Thyroid gland (tissue), 4 donors: Measurements from ENCODE around the gene SMG1.

ENCODE experiments used
- POLR2A ChIP-seq, 2 donors: fragments of 450-650 bp; IDR thresholded peaks; one replicate each; pipeline ENCODE4 v1.6.1; 2017; ENCODE audit warnings: antibody characterized with exemption in 2 of 2, mild to moderate bottlenecking in 2 of 2, moderate library complexity in 1 of 2
- TF ChIP-seq, protein P1 (sequence below), 6 experiments: fragments of 200-600 bp in 3 of 6; fragments of 450-650 bp in 3 of 6; sonication (generic) in 3 of 6; IDR thresholded peaks; one replicate each; pipeline ENCODE4 v1.5.1; 2016 to 2019; ENCODE audit warnings: antibody characterized with exemption in 6 of 6, mild to moderate bottlenecking in 2 of 6, inconsistent platforms in 1 of 6, moderate library complexity in 1 of 6

DNA sequence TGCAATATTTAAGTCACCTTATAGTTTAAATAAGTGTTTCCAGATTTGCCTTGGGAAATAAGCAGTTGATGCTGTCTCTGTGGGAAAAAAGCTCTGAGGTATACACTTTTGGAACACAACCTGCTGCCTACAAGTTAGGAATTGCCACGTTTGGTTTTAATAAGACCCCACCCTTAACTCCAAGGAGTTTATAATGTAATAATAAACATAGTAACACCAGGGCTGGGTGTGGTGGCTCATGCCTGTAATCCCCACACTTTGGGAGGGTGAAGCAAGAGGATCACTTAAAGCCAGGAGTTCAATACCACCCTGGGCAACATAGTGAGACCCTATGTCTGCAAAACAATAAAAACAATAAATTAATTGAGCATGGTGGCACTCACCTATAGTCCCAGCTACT lies 15.9 kb upstream of the SMG1 start:
- TF ChIP-seq, protein P1, sequence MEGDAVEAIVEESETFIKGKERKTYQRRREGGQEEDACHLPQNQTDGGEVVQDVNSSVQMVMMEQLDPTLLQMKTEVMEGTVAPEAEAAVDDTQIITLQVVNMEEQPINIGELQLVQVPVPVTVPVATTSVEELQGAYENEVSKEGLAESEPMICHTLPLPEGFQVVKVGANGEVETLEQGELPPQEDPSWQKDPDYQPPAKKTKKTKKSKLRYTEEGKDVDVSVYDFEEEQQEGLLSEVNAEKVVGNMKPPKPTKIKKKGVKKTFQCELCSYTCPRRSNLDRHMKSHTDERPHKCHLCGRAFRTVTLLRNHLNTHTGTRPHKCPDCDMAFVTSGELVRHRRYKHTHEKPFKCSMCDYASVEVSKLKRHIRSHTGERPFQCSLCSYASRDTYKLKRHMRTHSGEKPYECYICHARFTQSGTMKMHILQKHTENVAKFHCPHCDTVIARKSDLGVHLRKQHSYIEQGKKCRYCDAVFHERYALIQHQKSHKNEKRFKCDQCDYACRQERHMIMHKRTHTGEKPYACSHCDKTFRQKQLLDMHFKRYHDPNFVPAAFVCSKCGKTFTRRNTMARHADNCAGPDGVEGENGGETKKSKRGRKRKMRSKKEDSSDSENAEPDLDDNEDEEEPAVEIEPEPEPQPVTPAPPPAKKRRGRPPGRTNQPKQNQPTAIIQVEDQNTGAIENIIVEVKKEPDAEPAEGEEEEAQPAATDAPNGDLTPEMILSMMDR (IDR thresholded peaks at IDR 0.05): no peak
- no peak for TF ChIP-seq POLR2A (IDR thresholded peaks at IDR 0.05)
